HG02885 (cell line): ENCODE results near the gene MAT2B.
A peak's percentile ranks its signal among the peaks of the same experiment; 100 is the strongest.

Experiments
- ATAC-seq: cut with Tn5 transposase; IDR thresholded peaks from one replicate; pipeline ENCODE4 v1.9.1; 2021; ENCODE audit warnings: mild to moderate bottlenecking; ENCODE audit not compliant: unreplicated experiment, poor library complexity

The MAT2B gene

GRCh38 chr5:163544836-163545235 lies 39.4 kb downstream of the MAT2B start:
- ATAC-seq, result no peak

GRCh38 chr5:163548649-163549048 lies 43.2 kb downstream of the MAT2B start:
- no peak for ATAC-seq

DNA sequence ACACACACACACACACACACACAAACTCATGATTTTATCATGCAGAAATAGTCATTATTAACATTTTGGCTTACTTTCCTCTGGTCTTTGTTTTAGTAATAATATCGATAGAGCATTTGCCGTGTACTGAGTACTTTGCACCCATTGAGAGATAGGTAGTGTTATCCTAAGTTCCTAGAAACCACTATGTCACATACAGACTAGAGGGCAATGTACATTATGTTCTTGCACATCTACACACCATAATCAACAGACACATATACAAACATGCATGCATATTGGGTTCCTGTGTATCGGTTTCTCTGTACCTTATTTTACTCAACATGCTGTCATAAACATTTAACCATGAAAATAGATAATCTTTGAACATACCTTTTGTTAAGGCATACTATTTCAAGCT lies 45.7 kb downstream of the MAT2B start:
- no peak for ATAC-seq

- no peak for ATAC-seq
Observed at GRCh38 chr5:163552536-163552935, 47.1 kb downstream of the MAT2B start.

- ATAC-seq, result no peak
Observed at GRCh38 chr5:163561339-163561738, 55.9 kb downstream of the MAT2B start.

- ATAC-seq, result no peak
Observed at GRCh38 chr5:163562071-163562470, 56.7 kb downstream of the MAT2B start.

GRCh38 chr5:163563112-163563511 lies 57.7 kb downstream of the MAT2B start:
- no peak for ATAC-seq

GRCh38 chr5:163563880-163564279 lies 58.5 kb downstream of the MAT2B start:
- no peak for ATAC-seq

DNA sequence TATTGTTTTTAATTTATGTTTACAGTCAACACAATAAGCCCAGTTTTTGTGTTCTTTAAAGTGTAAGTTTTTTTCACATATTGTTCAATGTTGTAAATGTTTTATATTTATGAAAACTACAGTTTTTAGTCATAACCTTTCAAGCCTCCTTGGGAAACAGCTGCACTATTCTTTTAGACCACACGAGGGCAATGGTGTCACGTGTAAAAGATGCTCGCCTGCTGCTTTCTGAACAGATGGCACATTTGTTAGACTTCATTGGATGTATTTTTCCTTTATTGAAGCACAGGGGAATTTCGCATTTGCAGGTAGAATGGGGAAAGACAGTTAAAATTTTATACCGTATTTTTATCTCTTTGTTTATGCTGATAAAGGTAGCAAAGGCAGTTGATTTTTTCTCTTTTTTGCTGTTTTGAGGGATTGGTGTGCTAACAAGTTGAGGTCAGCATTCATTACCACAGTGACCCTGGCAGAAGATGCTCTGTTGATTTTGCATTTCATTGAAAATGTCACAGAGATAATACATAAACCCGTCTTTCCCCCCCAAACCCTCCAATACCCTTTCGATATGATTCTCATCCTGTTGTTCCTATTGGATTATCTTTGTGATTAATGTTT lies 59.0 kb downstream of the MAT2B start:
- ATAC-seq, result peak; percentile 52

DNA sequence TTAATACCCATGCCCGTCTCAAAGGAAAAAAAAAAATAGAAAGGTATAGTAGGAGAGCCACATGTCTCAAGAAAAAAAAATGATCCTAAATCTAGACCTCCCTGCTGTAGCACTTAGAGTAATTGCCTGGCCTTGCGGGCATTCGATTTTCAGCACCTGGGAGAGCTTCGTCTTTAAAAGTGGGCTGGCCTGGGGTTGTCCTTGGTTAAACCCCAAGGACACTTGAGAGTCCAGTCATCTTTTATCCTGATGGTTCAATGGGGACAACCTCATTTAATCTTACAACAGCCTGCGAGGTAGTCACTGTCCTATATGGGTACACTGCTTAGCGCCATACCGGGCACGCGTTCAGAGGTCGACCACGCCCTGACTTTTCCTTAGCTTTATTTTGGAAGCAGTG lies 60.1 kb downstream of the MAT2B start:
- ATAC-seq, result peak; percentile 4

GRCh38 chr5:163565931-163566608 lies 60.7 kb downstream of the MAT2B start:
- peak; percentile 73 for ATAC-seq

DNA sequence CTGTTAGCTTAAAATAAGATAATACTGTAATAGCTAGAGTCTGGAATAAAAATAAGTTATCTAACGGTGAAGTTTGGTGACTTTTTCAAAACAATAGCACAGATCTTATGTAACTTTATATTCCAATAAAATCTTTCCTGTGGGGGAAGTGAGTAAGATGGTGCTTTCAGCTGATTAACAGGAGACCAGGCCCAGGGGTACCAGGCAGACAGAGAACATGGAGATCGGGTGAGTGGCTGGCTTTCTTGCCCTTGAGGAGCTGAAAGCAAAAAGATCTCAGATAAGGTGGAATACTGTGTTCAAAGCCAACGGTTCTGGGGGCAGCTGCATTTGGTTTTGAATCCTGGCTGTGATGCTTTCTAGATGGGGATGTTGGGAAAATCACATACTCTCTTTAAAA lies 61.3 kb downstream of the MAT2B start:
- ATAC-seq, result no peak

GRCh38 chr5:163567811-163568210 lies 62.4 kb downstream of the MAT2B start:
- no peak for ATAC-seq
